Endodermal cell (in vitro differentiated cells): ENCODE data around the gene SEC61A2. TPM values are rescaled to one million over a fixed set of nuclear protein-coding genes. Genes with fewer than 3 reads are reported as not detected.

ENCODE experiments used
- DNase-seq: peaks from one replicate; pipeline ENCODE4 v3.0.0-alpha.2; 2017
- H3K27ac ChIP-seq: 2 replicates; pipeline ENCODE4 v1.5.1; 2013; ENCODE audit warnings: mild to moderate bottlenecking, low read depth, low read length, moderate library complexity
- H3K27me3 ChIP-seq: 2 replicates; pipeline ENCODE4 v1.6.1; 2013; ENCODE audit warnings: mild to moderate bottlenecking, low read length, moderate library complexity; ENCODE audit not compliant: insufficient read depth, control insufficient read depth, poor library complexity, severe bottlenecking
- H3K36me3 ChIP-seq: 2 replicates; pipeline ENCODE4 v1.7.0; 2013; ENCODE audit warnings: mild to moderate bottlenecking, low read length, moderate library complexity; ENCODE audit not compliant: control insufficient read depth, insufficient read depth
- H3K4me1 ChIP-seq: one replicate; pipeline ENCODE4 v1.7.0; 2013; ENCODE audit warnings: low read length; ENCODE audit not compliant: control insufficient read depth, insufficient read depth
- H3K4me3 ChIP-seq: 2 replicates; pipeline ENCODE4 v1.5.1; 2013; ENCODE audit warnings: mild to moderate bottlenecking, low read length, moderate library complexity
- H3K9ac ChIP-seq: 2 replicates; pipeline ENCODE4 v1.6.1; 2013; ENCODE audit warnings: mild to moderate bottlenecking, low read length, moderate library complexity; ENCODE audit not compliant: poor library complexity, severe bottlenecking; ENCODE audit errors: extremely low read depth
- H3K9me3 ChIP-seq: 2 replicates; pipeline ENCODE4 v1.6.1; 2013; ENCODE audit warnings: mild to moderate bottlenecking, low read length, moderate library complexity; ENCODE audit not compliant: control insufficient read depth
- H3K27ac Mint-ChIP-seq: 2 replicates; pipeline ENCODE4 v1.8.0; 2020; ENCODE audit warnings: mixed read lengths
- H3K27me3 Mint-ChIP-seq: 2 replicates; pipeline ENCODE4 v1.8.0; 2021; ENCODE audit warnings: mild to moderate bottlenecking, mixed read lengths; ENCODE audit not compliant: insufficient read depth
- H3K36me3 Mint-ChIP-seq: 2 replicates; pipeline ENCODE4 v1.8.0; 2020; ENCODE audit warnings: low read depth, mixed read lengths
- H3K4me1 Mint-ChIP-seq: 2 replicates; pipeline ENCODE4 v1.8.0; 2020; ENCODE audit warnings: mixed read lengths
- H3K4me3 Mint-ChIP-seq: 2 replicates; pipeline ENCODE4 v1.8.0; 2020; ENCODE audit warnings: mild to moderate bottlenecking, moderate library complexity, mixed read lengths
- H3K9me3 Mint-ChIP-seq: 2 replicates; pipeline ENCODE4 v1.8.0; 2020; ENCODE audit warnings: mild to moderate bottlenecking, mixed read lengths
- CTCF ChIP-seq: fragments of 200-600 bp; sonication (generic); conservative IDR thresholded peaks from 2 replicates; pipeline ENCODE4 v1.5.0; 2021; ENCODE audit warnings: antibody characterized with exemption, mild to moderate bottlenecking
- WGBS, 2 experiments: methylation state at CpG; one replicate each; pipeline versions ENCODE4 v1.1.5 to v1.1.7; 2013; ENCODE audit warnings: missing lambda C conversion rate in 2 of 2, mixed read lengths in 1 of 2; ENCODE audit not compliant: insufficient coverage in 1 of 2, insufficient read length in 1 of 2; 5-methylcytosine and 5-hydroxymethylcytosine counted together
- total RNA-seq, 2 donors: library from RNA; stranded (reverse); fragmentation: NEBNext Ultra II Directional in 1 of 2; extraction: Animal tissue kit (Norgen Biotek cat#: 25700) in 1 of 2; gene quantifications; 2 replicates in 1 of 2; 3 replicates in 1 of 2; pipeline ENCODE4 v1.2.1, GENCODE V29; 2021

SEC61A2 gene
- total RNA-seq, 2 donors from 2014 or later, result 24.4 to 40.5 TPM

DNA sequence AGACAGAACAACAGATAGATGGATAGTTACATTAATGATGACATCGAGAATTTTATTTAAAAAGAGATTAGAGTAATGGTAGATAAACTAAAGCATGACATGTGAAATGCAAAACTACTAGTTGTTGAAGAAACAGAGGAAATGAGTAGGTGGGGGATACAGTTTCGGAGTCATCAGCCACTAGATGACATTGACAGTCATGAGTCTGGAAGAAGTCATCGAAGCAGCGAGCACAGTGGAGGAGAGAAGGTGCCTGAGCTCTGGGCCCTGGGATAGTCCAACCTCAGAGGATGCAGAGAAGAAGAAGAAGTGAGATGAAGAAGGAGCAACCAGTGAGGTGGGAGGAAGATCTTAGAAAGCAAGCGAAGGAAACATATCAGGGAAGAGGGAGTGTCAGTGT, 20.2 kb upstream of the SEC61A2 start:
- H3K27ac Mint-ChIP-seq, result no peak overlapping the region
- WGBS, 2 experiments, result 90 to 97% methylated on average over 5 of the region's 5 CpGs
- H3K4me3 ChIP-seq, result no peak overlapping the region
- no peaks in the 10 kb centered on the region for H3K27me3 ChIP-seq
- H3K27me3 Mint-ChIP-seq, result no peaks in the 10 kb centered on the region
- no peak overlapping the region for H3K9ac ChIP-seq
- peaks cover 83% of the 10 kb centered on the region for H3K36me3 Mint-ChIP-seq
- H3K4me1 Mint-ChIP-seq, result no peaks in the 10 kb centered on the region
- TF ChIP-seq CTCF, result no peak
- no peak overlapping the region for H3K27ac ChIP-seq
- no peaks in the 10 kb centered on the region for H3K4me1 ChIP-seq
- no peaks in the 10 kb centered on the region for H3K9me3 ChIP-seq
- peaks cover 76% of the 10 kb centered on the region for H3K36me3 ChIP-seq
- no peak for DNase-seq
- no peak overlapping the region for H3K4me3 Mint-ChIP-seq
- H3K9me3 Mint-ChIP-seq, result no peaks in the 10 kb centered on the region

DNA sequence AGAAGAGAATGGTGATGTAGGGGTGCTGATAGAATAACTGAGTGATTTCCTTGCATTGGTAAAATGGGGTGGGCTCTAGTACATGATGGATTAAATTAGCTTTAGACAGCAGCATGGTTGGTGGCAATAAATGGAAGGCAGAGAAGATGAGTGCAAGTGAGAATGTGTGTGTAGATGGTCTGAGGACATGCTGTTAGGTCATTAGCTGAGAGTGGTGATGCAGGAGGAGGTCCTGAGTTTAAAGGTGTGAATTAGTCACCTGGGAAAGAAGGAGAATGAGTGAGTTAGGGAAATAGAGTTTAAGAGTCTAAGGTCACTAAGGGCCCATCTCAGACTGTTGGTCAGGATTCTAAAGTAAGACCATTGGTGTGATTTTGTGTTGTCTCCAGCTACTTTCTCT, 17.9 kb upstream of the SEC61A2 start:
- Mint-ChIP-seq H3K27me3 (no peaks in the 10 kb centered on the region), H3K27ac (no peak overlapping the region), H3K4me1 (no peaks in the 10 kb centered on the region), H3K36me3 (peaks cover 77% of the 10 kb centered on the region), H3K9me3 (no peaks in the 10 kb centered on the region), H3K4me3 (no peak overlapping the region)
- no peaks in the 10 kb centered on the region for H3K9me3 ChIP-seq
- no peak overlapping the region for H3K27ac ChIP-seq
- no peak overlapping the region for H3K4me3 ChIP-seq
- no peak for DNase-seq
- H3K27me3 ChIP-seq, result no peaks in the 10 kb centered on the region
- no peak overlapping the region for H3K9ac ChIP-seq
- no peak for TF ChIP-seq CTCF
- no peaks in the 10 kb centered on the region for H3K4me1 ChIP-seq
- H3K36me3 ChIP-seq, result peaks cover 64% of the 10 kb centered on the region

DNA sequence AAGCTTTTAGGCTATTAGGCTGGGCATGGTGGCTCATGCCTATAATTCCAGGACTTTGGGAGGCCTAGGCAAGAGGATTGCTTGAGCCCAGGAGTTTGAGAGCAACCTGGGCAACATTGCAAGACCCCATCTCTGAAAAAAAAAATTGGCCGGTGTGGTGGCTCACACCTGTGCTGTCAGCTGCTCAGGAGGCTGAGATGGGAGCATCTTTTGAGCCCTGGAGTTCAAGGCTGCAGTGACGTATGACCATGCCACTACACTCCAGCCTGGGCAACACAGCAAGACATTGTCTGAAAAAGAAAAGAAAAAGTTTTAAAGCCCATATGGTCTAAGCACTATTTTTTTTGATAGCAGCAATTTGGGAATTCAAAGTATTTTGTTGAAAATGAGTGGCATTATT, 15.8 kb upstream of the SEC61A2 start:
- Mint-ChIP-seq H3K4me1 (no peaks in the 10 kb centered on the region), H3K27ac (no peak overlapping the region), H3K27me3 (no peaks in the 10 kb centered on the region), H3K9me3 (peaks cover 1% of the 10 kb centered on the region), H3K4me3 (no peak overlapping the region), H3K36me3 (peaks cover 76% of the 10 kb centered on the region)
- H3K4me3 ChIP-seq, result no peak overlapping the region
- H3K4me1 ChIP-seq, result no peaks in the 10 kb centered on the region
- no peaks in the 10 kb centered on the region for H3K9me3 ChIP-seq
- H3K27ac ChIP-seq, result no peak overlapping the region
- no peaks in the 10 kb centered on the region for H3K27me3 ChIP-seq
- DNase-seq, result no peak
- H3K9ac ChIP-seq, result no peak overlapping the region
- 99 to 100% methylated on average over 2 of the region's 2 CpGs for WGBS, 2 experiments
- peaks cover 67% of the 10 kb centered on the region for H3K36me3 ChIP-seq
- no peak for TF ChIP-seq CTCF
